ENCODE measurements around the gene MTCP1. TPM values are rescaled to one million over a fixed set of nuclear protein-coding genes. Genes with fewer than 3 reads are reported as not detected.
A peak's percentile ranks its signal among the peaks of the same experiment; 100 is the strongest.

Gene MTCP1
- total and polyA plus RNA-seq, 9 of the 15 experiments (the other 6 are each of a cell fraction or from before 2014, with no cell fraction given): 12.7 to 28.0 (median 22.9) TPM

GRCh38 chrX:155023907-155024833, 46.8 kb downstream of the MTCP1 start (continued):
- TF ChIP-seq ZBTB33 (CRISPR knock-in tag; IDR thresholded peaks at IDR 0.05) (no peak), ZBTB12 (CRISPR knock-in tag; IDR thresholded peaks at IDR 0.05) (no peak), HMG20B (CRISPR knock-in tag; IDR thresholded peaks at IDR 0.05) (no peak), IRF1 (CRISPR knock-in tag; IDR thresholded peaks at IDR 0.05; ENCODE audit: borderline replicate concordance) (no peak), ZNF699 (CRISPR knock-in tag; IDR thresholded peaks at IDR 0.05; ENCODE audit: insufficient replicate concordance) (no peak), TEAD4 (IDR thresholded peaks at IDR 0.05; ENCODE audit: low read length) (peak; percentile 20; the same call in 1 of the 2 replicates), TEAD4 (CRISPR knock-in tag; IDR thresholded peaks at IDR 0.05; ENCODE audit: borderline replicate concordance) (no peak), SMAD3 (CRISPR knock-in tag; conservative IDR thresholded peaks at IDR 0.05) (no peak), ETV1 (tag; conservative IDR thresholded peaks at IDR 0.05; ENCODE audit: low read depth) (no peak), SMARCA5 (IDR thresholded peaks at IDR 0.05) (no peak), CBFA2T3 (IDR thresholded peaks at IDR 0.05) (peak; percentile 66), FOXJ2 (tag; IDR thresholded peaks at IDR 0.05) (no peak), VEZF1 (CRISPR knock-in tag; IDR thresholded peaks at IDR 0.05) (peak; percentile 44; the same call in 1 of the 2 replicates), RBM25 (IDR thresholded peaks at IDR 0.05; ENCODE audit: low read depth, low read length, severe bottlenecking) (peak; percentile 77), SFPQ (IDR thresholded peaks at IDR 0.05; ENCODE audit: low read depth, low read length) (no peak), CLOCK (CRISPR knock-in tag; IDR thresholded peaks at IDR 0.05; ENCODE audit: borderline replicate concordance) (no peak)
